Left lung (tissue), 14 donors: ENCODE data around the gene PNLIP. TPM values are rescaled to one million over a fixed set of nuclear protein-coding genes. Genes with fewer than 3 reads are reported as not detected.
A peak's percentile ranks its signal among the peaks of the same experiment; 100 is the strongest.

Source experiments
- ATAC-seq: fragments of 200-7000 bp; cut with Tn5 transposase; one replicate; pipeline ENCODE4 v1.9.1; 2020; ENCODE audit warnings: moderate library complexity
- DNase-seq, 4 donors: peaks; one replicate each; pipeline ENCODE4 v3.0.0-alpha.2; 2013 to 2020
- H3K27ac ChIP-seq, 2 donors: fragments of 200-600 bp; sonication (generic) in 1 of 2; one replicate each; pipeline versions ENCODE4 v1.5.0 to v1.8.0; 2020 to 2021
- H3K27me3 ChIP-seq, 2 donors: fragments of 200-600 bp; sonication (generic) in 1 of 2; one replicate each; pipeline versions ENCODE4 v1.5.0 to v1.8.0; 2020 to 2021
- H3K36me3 ChIP-seq, 2 donors: fragments of 200-600 bp; sonication (generic) in 1 of 2; one replicate each; pipeline versions ENCODE4 v1.5.0 to v1.8.0; 2020 to 2021
- H3K4me1 ChIP-seq, 2 donors: fragments of 200-600 bp; one replicate each; pipeline ENCODE4 v1.8.0; 2021
- H3K4me3 ChIP-seq, 2 donors: fragments of 200-600 bp; sonication (generic) in 1 of 2; one replicate each; pipeline versions ENCODE4 v1.5.0 to v1.8.0; 2020 to 2021; ENCODE audit warnings: mild to moderate bottlenecking in 1 of 2
- H3K9me3 ChIP-seq, 2 donors: fragments of 200-600 bp; sonication (generic) in 1 of 2; one replicate each; pipeline versions ENCODE4 v1.5.0 to v1.8.0; 2020 to 2021
- CTCF ChIP-seq, 2 donors: fragments of 200-600 bp; sonication (generic) in 1 of 2; IDR thresholded peaks; one replicate each; pipeline versions ENCODE4 v1.5.0 to v1.8.0; 2021; ENCODE audit warnings: antibody characterized with exemption in 2 of 2
- intact Hi-C, 2 donors: fragments of 100-400 bp; cut with DNase I; formaldehyde crosslinking; loops; one replicate each; pipeline versions ENCODE4 v1.11.2 to v1.14.2; 2022
- long read RNA-seq, 12 donors: library from polyadenylated mRNA in 2 of 12; unstranded in 2 of 12; transcript quantifications; one replicate each; pipeline ENCODE4 v2.0.0 and lab custom pipeline, GENCODE V29; 2019 to 2026
- polyA plus RNA-seq, 6 donors: library from polyadenylated mRNA; unstranded; fragments of 120-200 nt; gene quantifications; one replicate each; pipeline ENCODE4 v1.2.1, GENCODE V29; 2013; ENCODE audit not compliant: insufficient read length in 6 of 6
- total RNA-seq, 2 donors: library from RNA; stranded (reverse); fragmentation: NEBNext Ultra II Directional; extraction: Animal tissue kit (Norgen Biotek cat#: 25700); gene quantifications; one replicate each; pipeline ENCODE4 v1.2.1, GENCODE V29; 2021
- donor health status: DM: no; HTN: yes; CAD: no.
- donor health status: DM: no; HTN: no; CAD: no.

The PNLIP gene
- total RNA-seq: not detected
- not detected for polyA plus RNA-seq
- long read RNA-seq, donor 1: 0 reads
- long read RNA-seq, donor 2: 0 reads
- long read RNA-seq, donor 3: 0 reads
- long read RNA-seq, donor 4: 0 reads
- long read RNA-seq, donor 5: 0 reads
- long read RNA-seq, donor 6: 0 reads
- long read RNA-seq, donor 7: 0 reads
- long read RNA-seq, donor 8: 0 reads
- long read RNA-seq, donor 9: 0 reads
- long read RNA-seq, donor 10: 0 reads
- long read RNA-seq, donor 11: 0 reads
- long read RNA-seq, donor 12: 0 reads

- no peak for DNase-seq
- no peaks in the 10 kb centered on the region for H3K4me1 ChIP-seq
- no peaks in the 10 kb centered on the region for H3K27me3 ChIP-seq
- no peaks in the 10 kb centered on the region for H3K9me3 ChIP-seq
- no peak within 1 kb of the TSS for H3K4me3 ChIP-seq
- H3K36me3 ChIP-seq: no peaks in the 10 kb centered on the region
- no peak for TF ChIP-seq CTCF (IDR thresholded peaks at IDR 0.05)
- no peak within 1 kb of the TSS for H3K27ac ChIP-seq
- no peak for ATAC-seq
- intact Hi-C loops: no loop called here
Observed at GRCh38 chr10:116545756-116546155, at the start of gene PNLIP. TSS of gene PNLIP (plus strand) at chr10:116545931. CDS start at chr10:116546093, 162 bp downstream.

- H3K27me3 ChIP-seq: no peaks in the 10 kb centered on the region
- TF ChIP-seq CTCF (IDR thresholded peaks at IDR 0.05): no peak
- no peak overlapping the region for H3K27ac ChIP-seq
- no peaks in the 10 kb centered on the region for H3K4me1 ChIP-seq
- no peak overlapping the region for H3K4me3 ChIP-seq
- ATAC-seq (no peak), DNase-seq (no peak)
- no peaks in the 10 kb centered on the region for H3K9me3 ChIP-seq
- intact Hi-C loops: no loop called here
- no peaks in the 10 kb centered on the region for H3K36me3 ChIP-seq
Observed at GRCh38 chr10:116504786-116505185, 40.9 kb upstream of the PNLIP start.

- Histone ChIP-seq H3K9me3 (no peaks in the 10 kb centered on the region), H3K27me3 (no peaks in the 10 kb centered on the region), H3K4me3 (no peak overlapping the region), H3K27ac (no peak overlapping the region), H3K36me3 (no peaks in the 10 kb centered on the region), H3K4me1 (no peaks in the 10 kb centered on the region)
- intact Hi-C loops: no loop called here
- TF ChIP-seq CTCF (IDR thresholded peaks at IDR 0.05): no peak
- ATAC-seq: no peak
- DNase-seq: no peak
Observed at GRCh38 chr10:116510565-116510964, 35.2 kb upstream of the PNLIP start.

GRCh38 chr10:116511365-116511764, 34.4 kb upstream of the PNLIP start:
- ATAC-seq (no peak), DNase-seq (no peak)
- Histone ChIP-seq H3K9me3 (no peaks in the 10 kb centered on the region), H3K4me3 (no peak overlapping the region), H3K27me3 (no peaks in the 10 kb centered on the region), H3K27ac (no peak overlapping the region), H3K36me3 (no peaks in the 10 kb centered on the region), H3K4me1 (no peaks in the 10 kb centered on the region)
- intact Hi-C loops: no loop called here
- TF ChIP-seq CTCF (IDR thresholded peaks at IDR 0.05): no peak

GRCh38 chr10:116521424-116522290, 24.1 kb upstream of the PNLIP start:
- ATAC-seq (peak; percentile 63), DNase-seq (peak in 1 of 4 donors; percentile 16)
- Histone ChIP-seq H3K4me1 (no peaks in the 10 kb centered on the region), H3K4me3 (no peak overlapping the region), H3K9me3 (no peaks in the 10 kb centered on the region), H3K36me3 (no peaks in the 10 kb centered on the region), H3K27me3 (peaks cover 0 to 8% of the 10 kb centered on the region in 2 donors), H3K27ac (no peak overlapping the region)
- intact Hi-C loops: no loop called here
- TF ChIP-seq CTCF (IDR thresholded peaks at IDR 0.05): peak; percentile 68 to 76
